ENCODE data around the gene DYNLT1. TPM values are rescaled to one million over a fixed set of nuclear protein-coding genes. Genes with fewer than 3 reads are reported as not detected.

DYNLT1 gene
- total RNA-seq, 1 experiment from 2014 or later = 50.5 TPM

DNA sequence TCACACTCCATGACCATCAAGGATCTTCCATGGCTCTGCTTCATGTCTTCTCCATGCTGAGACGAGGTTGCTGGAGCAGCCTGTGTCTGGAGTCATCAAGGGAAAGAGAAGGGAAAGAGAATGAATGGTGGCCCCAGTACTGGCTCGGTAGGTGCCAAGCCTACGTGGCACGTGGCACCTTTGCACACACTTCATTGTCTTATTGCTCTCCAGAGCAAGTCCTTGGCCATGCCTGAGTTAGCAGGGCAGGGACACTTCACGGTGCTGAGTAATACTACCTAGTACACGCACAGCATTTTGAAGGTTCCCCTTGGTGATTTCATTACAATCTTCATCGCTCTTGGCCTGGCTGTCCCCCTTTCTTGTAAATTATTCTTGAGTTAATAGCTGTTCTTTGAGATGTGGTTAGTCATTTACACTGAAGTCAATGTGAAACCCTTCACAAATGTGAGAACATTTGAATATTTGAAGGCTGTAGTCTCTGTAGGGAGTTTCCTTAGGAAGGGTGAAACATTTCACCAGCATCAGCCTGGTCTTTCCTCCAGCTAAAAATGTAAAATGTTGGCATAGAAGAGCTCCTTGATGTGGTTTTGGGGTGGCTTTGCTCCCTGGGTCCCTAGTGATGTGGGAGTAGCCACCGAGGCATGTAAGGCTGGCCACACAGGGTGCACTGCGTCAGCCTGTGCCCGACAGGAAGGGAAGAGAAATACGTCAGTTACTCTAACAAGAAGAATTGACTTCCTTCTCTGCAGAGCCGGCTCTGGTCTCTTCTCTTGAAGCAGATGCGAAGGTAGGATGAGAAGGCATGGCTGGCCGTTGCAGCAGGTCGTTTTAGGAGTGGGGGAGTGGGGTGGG, 5.0 kb upstream of the DYNLT1 start, which contains the start of gene SYTL3:
TSS of gene SYTL3 (plus strand) at position 766 of the 855 bp plus-strand sequence. CDS start 13,215 bp downstream, outside the sequence.
- BruUV-seq (replicated peaks) = no TSS peak
- Histone ChIP-seq H3K9me3 (ENCODE audit: low read length) (no peaks in the 10 kb centered on the region), H3K4me3 (ENCODE audit: low read length) (no peak within 1 kb of the TSS), H3K27ac (ENCODE audit: low read length) (no peak within 1 kb of the TSS), H3F3A (ENCODE audit: low read length, unreplicated experiment) (no peaks in the 10 kb centered on the region), H3K9me2 (replicated peaks; ENCODE audit: low read length) (no peaks in the 10 kb centered on the region), H3K79me2 (ENCODE audit: low read length) (no peaks in the 10 kb centered on the region), H3K9ac (ENCODE audit: low read length) (no peak within 1 kb of the TSS), H3K36me3 (ENCODE audit: low read depth, low read length) (no peaks in the 10 kb centered on the region), H3K4me1 (ENCODE audit: insufficient read depth, low read length) (peaks cover 35% of the 10 kb centered on the region), H4K20me1 (ENCODE audit: low read length) (no peaks in the 10 kb centered on the region), H3K4me2 (ENCODE audit: low read length) (no peak within 1 kb of the TSS), H3K27me3 (ENCODE audit: low read length) (no peaks in the 10 kb centered on the region), H2AFZ (ENCODE audit: low read length) (no peak within 1 kb of the TSS)
- no peak for ATAC-seq
- ChIA-PET POLR2A (ENCODE audit: unreplicated experiment) (interaction anchor here (0.6 kb wide), 1 partner anchor 217 kb away, joined by 3 read pairs; no protein-coding TSS in a partner anchor), CTCF (no interaction called here)
- intact Hi-C loops (cut with micrococcal nuclease) = no loop called here
- TF ChIP-seq EZH2phosphoT487 (IDR thresholded peaks at IDR 0.05; ENCODE audit: borderline replicate concordance, low read length) (no peak), CTCF (conservative IDR thresholded peaks at IDR 0.05; ENCODE audit: low read depth, low read length) (no peak), EZH2 (IDR thresholded peaks at IDR 0.05; ENCODE audit: low read length, unreplicated experiment) (no peak)
- DNase-seq = no peak

DNA sequence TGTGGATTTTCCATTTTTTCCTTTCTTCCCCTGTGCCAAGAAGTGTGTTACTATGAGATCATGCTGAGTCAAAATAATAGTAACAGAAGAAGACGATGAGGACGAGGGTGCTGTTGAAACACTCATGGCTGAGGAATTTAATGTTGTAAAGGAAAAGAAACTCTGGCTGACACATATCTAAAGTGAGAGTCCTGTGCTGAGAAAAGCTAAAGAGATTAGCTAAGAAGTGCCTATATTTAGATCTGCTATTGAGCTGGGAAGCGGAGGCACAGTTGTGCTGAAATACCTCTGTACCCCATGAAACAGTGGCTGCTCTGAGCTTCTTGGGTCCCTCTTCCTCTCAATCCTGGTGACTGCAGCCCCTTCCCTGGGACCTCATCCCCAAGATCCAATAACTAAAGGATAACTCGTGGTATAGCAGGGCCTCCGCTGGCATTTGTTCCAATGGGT, 4.2 kb upstream of the DYNLT1 start:
- Histone ChIP-seq H3K4me1 (ENCODE audit: insufficient read depth, low read length) (peaks cover 35% of the 10 kb centered on the region), H3K27ac (ENCODE audit: low read length) (no peak overlapping the region), H3K36me3 (ENCODE audit: low read depth, low read length) (no peaks in the 10 kb centered on the region), H3K9me2 (replicated peaks; ENCODE audit: low read length) (no peaks in the 10 kb centered on the region), H4K20me1 (ENCODE audit: low read length) (no peaks in the 10 kb centered on the region), H3F3A (ENCODE audit: low read length, unreplicated experiment) (no peaks in the 10 kb centered on the region), H3K4me2 (ENCODE audit: low read length) (no peak overlapping the region), H3K9ac (ENCODE audit: low read length) (no peak overlapping the region), H3K4me3 (ENCODE audit: low read length) (no peak overlapping the region), H3K79me2 (ENCODE audit: low read length) (peaks cover 8% of the 10 kb centered on the region), H3K27me3 (ENCODE audit: low read length) (no peaks in the 10 kb centered on the region), H3K9me3 (ENCODE audit: low read length) (no peaks in the 10 kb centered on the region), H2AFZ (ENCODE audit: low read length) (no peak overlapping the region)
- CTCF ChIA-PET = no interaction called here
- no peak for ATAC-seq
- peak; percentile 44 for DNase-seq
- no TSS peak for BruUV-seq (replicated peaks)
- no peak for TF ChIP-seq EZH2phosphoT487 (IDR thresholded peaks at IDR 0.05; ENCODE audit: borderline replicate concordance, low read length)
- TF ChIP-seq CTCF (conservative IDR thresholded peaks at IDR 0.05; ENCODE audit: low read depth, low read length) = no peak
- intact Hi-C loops (cut with micrococcal nuclease) = no loop called here
- POLR2A ChIA-PET (ENCODE audit: unreplicated experiment) = interaction anchor here (0.6 kb wide), 1 partner anchor 218 kb away, joined by 3 read pairs; no protein-coding TSS in a partner anchor

DNA sequence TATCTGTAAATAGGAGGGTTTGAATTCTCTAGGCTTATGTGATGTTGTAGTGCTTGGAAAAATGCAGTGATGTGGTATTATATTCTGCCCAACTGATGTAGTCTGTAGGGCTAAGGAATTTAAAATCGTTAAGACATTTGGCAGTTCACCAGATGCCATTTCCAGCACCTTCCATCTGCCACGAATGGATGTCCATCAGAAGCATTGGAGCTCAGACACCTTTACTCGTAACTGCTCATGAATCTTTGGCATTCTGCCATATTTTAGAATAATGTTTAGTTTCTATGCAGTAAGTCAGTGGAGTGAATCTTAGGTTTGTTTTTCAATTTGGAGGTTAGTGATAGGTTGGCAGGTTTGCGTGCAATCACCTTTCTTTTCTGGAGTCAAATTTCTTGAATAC, 3.0 kb upstream of the DYNLT1 start:
- Histone ChIP-seq H3K27ac (ENCODE audit: low read length) (peak overlapping the region; percentile 93; the same call in 1 of the 2 replicates), H3K4me1 (ENCODE audit: insufficient read depth, low read length) (peaks cover 43% of the 10 kb centered on the region), H3K9ac (ENCODE audit: low read length) (no peak overlapping the region), H2AFZ (ENCODE audit: low read length) (no peak overlapping the region), H3K4me3 (ENCODE audit: low read length) (no peak overlapping the region), H3K9me2 (replicated peaks; ENCODE audit: low read length) (no peaks in the 10 kb centered on the region), H3F3A (ENCODE audit: low read length, unreplicated experiment) (no peaks in the 10 kb centered on the region), H3K79me2 (ENCODE audit: low read length) (peaks cover 20% of the 10 kb centered on the region), H4K20me1 (ENCODE audit: low read length) (no peaks in the 10 kb centered on the region; the same call in 1 of the 2 replicates), H3K4me2 (ENCODE audit: low read length) (peak overlapping the region; percentile 79), H3K9me3 (ENCODE audit: low read length) (no peaks in the 10 kb centered on the region), H3K27me3 (ENCODE audit: low read length) (no peaks in the 10 kb centered on the region), H3K36me3 (ENCODE audit: low read depth, low read length) (no peaks in the 10 kb centered on the region)
- no peak for TF ChIP-seq CTCF (conservative IDR thresholded peaks at IDR 0.05; ENCODE audit: low read depth, low read length)
- TF ChIP-seq EZH2phosphoT487 (IDR thresholded peaks at IDR 0.05; ENCODE audit: borderline replicate concordance, low read length) = no peak
- TF ChIP-seq EZH2 (IDR thresholded peaks at IDR 0.05; ENCODE audit: low read length, unreplicated experiment) = no peak
- CTCF ChIA-PET = no interaction called here
- DNase-seq (no peak), ATAC-seq (no peak)
- intact Hi-C loops (cut with micrococcal nuclease) = no loop called here
- BruUV-seq (replicated peaks) = no TSS peak
- POLR2A ChIA-PET (ENCODE audit: unreplicated experiment) = no interaction called here

All from PC-3 (cell line).